HG03039 (cell line): Measurements from ENCODE around the gene ABAT.
A peak's percentile ranks its signal among the peaks of the same experiment; 100 is the strongest.

Experiments used
- ATAC-seq: cut with Tn5 transposase; IDR thresholded peaks from one replicate; pipeline ENCODE4 v1.9.1; 2021; ENCODE audit warnings: mild to moderate bottlenecking, moderate library complexity; ENCODE audit not compliant: unreplicated experiment

The ABAT gene

GRCh38 chr16:8674413-8675022, at the start of gene ABAT:
Gene ABAT (plus strand): TSS chr16:8674617. CDS start chr16:8735740, 61,123 bp downstream.
- ATAC-seq: peak; percentile 98

GRCh38 chr16:8625491-8626087, 48.8 kb upstream of the ABAT start:
- ATAC-seq: no peak

DNA sequence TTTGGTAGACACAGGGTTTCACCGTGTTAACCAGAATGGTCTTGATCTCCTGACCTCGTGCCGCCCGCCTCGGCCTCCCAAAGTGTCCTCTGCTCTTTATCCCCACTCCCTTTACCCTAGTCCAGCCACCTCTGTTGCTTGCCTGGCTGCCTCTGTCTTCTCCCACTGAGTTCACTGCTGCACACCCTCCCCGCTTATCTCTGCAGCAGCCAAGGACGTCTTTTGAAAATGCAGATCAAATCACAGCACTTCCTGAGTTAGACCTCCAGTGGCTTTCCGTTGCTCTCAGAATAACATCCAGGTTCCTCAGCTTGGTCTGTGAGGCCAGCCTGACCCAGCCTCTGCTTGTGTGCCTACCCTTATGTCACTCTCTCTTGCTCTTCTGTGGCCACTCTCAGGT, 47.5 kb upstream of the ABAT start:
- ATAC-seq: no peak

DNA sequence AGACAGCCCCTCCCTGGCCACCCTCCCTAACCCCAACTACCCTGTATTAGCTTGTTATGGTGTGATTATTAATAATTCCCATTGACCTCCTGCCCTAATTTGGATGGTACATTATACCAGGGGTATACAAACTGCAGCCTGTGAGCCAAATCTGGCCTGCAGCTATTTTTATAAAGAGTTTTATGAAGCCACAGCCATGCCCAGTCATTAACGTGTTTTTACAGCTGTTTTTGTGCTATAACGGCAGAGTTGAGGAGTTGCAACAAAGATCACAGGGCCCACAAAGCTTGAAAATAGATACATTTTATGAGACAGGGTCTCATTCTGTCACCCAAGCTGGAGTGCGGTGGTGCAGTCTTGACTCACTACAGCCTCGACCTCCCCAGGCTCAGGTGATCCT, 47.0 kb upstream of the ABAT start:
- ATAC-seq: no peak

DNA sequence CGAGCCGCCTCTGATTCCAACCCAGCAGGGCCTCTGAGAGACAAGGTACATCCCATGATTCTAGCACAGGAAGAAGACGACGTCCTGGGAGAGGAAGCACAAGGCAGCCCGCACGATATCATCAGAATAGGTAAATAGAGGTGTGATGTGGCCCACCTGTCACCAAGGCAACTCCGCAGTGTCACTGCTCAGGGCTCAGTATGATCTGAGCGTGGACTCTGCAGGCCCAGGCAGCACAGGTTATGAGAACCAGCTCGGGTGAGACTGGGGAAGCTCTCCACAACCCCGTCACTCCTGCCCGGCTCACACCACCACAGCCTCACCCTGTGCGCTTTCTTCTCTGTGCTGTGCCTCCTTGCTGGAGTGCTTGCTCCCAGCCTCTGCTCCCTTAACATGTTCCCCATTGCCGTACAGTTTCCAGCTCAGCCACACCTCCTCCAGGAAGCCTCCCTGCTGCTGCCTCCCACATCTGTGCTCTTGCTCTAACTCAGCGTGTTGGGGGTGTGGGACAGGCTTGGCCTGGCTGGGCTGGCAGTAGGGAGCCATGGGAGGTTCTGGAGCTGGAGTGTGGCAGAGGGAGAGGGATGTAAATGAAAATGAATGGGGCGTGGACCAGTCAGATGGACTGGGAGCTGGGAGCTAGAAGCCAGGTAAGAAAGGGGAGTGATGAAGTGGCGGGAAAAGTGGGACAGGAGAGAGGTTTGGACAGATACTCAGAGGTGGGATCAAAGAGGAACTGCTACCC, 45.3 kb upstream of the ABAT start:
- ATAC-seq: no peak

DNA sequence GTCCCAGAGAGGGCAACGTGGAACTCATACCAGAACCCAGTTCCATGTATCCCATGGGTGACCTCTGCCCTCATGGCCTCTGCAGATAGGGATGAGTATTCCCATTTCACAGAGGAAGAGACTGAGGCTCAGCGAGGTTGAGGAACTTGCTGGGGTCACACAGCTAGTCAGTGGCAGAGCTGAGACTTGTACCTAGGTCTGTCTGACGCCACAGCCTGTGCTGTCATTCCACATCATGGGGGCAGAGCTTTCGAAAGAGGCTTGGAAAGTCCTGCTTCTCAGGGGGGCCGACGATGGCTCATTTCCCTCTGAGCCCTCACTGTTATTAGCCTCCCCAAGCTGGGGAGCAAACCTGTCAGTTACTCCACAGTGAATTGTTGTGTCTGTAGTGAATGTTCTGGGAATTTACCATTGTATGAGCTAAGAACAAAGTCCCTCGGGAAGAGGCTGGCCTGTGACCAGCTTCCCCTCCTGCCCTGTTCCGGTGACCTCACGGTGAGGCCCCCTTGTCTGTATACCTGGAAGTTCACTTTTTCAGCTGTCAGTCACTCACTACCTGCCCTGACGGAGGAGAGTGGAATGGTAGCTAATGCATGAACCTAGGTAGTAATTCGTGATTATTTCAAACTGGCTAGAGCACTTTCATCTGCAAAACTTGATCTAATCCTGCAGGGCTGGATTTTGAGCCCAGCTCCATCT, 44.0 kb upstream of the ABAT start:
- no peak for ATAC-seq

GRCh38 chr16:8631373-8631772, 43.0 kb upstream of the ABAT start:
- ATAC-seq: no peak

DNA sequence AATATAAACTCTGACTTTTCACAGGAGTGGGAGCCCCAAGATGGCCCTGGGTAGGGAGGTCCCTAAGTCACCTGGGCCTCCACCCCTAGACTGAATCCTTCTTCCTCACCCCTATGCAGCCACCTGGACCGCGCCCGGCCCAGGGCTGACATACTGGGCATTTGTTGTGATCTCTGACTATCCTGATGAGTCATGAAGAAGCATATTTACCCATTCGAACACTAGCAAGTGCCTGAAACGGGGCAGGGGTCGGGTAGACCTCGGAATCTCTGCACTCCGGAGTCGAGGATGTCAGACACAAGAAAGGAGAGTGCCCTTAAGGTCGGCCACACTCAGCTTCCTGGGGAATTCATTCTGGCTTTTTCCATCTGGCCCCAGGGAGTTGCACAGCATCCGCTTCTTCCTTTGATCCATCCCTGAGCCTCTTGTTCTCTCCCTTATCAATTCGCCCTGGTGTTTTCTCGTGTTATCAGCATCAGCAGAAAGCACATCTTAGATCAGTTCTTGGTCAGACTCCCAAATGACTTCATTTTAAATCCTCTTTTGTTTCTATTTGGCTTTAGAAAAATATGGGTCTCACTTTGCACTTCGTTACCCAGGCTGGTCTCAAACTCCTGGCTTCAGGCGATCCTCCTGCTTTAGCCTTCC, 42.5 kb upstream of the ABAT start:
- no peak for ATAC-seq

- ATAC-seq: no peak
Observed at GRCh38 chr16:8632675-8633182, 41.7 kb upstream of the ABAT start.

- ATAC-seq: no peak
Observed at GRCh38 chr16:8634991-8635736, 39.3 kb upstream of the ABAT start.

DNA sequence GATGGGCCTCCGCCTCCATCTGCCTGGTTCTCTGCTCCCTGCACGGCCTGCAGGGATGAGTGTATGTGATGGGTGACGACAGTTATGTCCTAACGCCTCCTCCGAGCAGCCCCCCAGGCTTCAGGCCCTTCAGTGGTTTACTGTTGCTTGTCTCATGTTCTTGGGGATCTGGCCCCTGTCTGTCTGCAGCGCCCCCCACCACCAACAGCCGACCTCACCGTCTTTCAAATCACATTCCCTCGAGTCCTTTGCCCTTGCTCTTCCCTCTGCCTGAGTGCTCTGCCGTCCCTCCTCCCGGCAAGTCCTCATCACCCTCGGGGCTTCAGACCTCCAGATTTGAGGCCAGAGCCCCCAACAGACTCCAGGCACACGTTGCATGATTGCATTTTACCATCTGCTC, 34.7 kb upstream of the ABAT start:
- no peak for ATAC-seq

DNA sequence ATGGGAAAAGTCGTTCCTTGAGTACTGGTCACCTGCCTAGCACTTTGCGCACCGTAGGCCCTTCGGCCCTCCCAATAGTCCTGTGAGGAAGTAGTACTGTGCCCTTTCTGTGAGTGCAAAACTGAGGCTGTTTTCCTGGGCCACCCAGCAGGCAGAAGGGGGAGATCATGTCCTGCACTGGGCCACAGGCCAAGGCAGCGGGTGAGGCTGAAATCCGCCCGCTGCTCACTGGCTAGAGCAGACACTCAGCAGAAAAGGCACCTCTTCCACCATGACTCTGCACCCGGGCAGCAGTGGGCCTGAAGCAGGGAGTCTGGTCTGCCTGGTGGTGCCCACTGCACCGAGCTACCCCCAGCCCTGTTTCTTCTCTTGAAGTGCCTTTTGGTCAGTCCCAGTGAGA, 32.7 kb upstream of the ABAT start:
- no peak for ATAC-seq

DNA sequence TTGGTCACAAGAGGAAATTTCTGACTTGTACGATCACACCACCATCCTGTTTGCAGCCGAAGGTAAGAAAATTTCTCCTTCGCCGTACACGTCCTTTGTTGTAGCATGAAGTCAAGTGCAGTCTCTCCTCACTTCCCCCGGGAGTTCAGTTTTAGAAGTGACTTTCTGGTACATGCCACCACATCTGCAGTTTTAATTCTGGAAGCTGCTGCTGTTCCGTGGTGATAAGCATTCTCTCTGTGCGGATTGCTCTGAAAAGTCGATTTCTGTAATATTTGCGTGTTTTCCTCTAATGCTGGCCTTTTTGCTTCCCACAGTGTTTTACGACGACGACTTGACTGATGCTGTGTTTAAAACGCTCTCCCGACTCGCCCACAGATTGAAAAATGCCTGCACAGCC, 32.3 kb upstream of the ABAT start:
- ATAC-seq: no peak

- no peak for ATAC-seq
Observed at GRCh38 chr16:8644211-8645140, 29.9 kb upstream of the ABAT start.

DNA sequence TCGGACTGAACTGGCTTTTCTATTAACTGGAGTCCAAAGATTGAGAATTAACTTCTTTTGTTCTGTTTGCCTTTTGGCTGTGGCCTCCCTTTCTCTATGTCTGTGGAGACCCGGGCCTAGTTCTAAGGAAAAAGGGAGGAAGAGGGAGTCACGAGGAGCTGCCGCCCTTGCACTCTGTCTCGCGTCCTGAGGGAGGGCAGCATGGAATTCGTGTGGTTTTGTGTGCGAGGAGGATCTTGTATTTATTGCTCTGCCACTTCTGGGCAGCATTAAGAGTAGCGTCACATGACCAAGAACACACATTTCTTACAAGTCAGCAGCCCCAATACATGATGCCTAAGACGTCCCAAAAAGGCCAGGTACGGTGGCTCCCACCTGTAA, 29.3 kb upstream of the ABAT start:
- no peak for ATAC-seq

DNA sequence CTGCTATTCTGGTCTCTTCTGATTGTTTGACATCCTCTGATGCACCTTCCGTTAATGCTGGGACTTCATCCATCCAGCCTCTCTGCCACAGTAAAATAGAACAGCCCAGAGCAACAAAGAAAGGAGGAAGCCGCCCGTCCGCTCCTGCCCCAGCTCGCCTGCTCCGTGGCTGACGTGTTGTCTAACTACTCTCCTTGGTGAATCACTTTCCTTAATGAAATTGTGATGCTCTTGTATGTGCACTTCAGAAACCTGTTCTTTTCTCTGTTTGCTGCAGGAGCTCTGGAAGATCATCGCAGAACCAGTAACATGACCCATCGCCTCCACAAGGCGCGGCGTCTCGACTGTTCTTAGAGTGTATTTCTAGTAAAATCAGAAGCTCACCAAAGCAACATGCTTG, 28.6 kb upstream of the ABAT start:
- ATAC-seq: no peak

- ATAC-seq: no peak
Observed at GRCh38 chr16:8646326-8647053, 27.9 kb upstream of the ABAT start.

- ATAC-seq: no peak
Observed at GRCh38 chr16:8647721-8648318, 26.6 kb upstream of the ABAT start.
